Astrocyte (in vitro differentiated cells and primary cell): Measurements from ENCODE around the gene CFH.

Source experiments
- EZH2 ChIP-seq: IDR thresholded peaks from 2 replicates; pipeline ENCODE4 v1.6.1; 2012; ENCODE audit warnings: mild to moderate bottlenecking, low read length, inconsistent platforms; ENCODE audit not compliant: insufficient read depth
- TF ChIP-seq, protein P1 (sequence below): IDR thresholded peaks from 2 replicates; pipeline ENCODE4 v1.5.1; 2011; ENCODE audit warnings: low read depth, mild to moderate bottlenecking, inconsistent platforms, low read length, moderate library complexity; ENCODE audit not compliant: insufficient read depth

DNA sequence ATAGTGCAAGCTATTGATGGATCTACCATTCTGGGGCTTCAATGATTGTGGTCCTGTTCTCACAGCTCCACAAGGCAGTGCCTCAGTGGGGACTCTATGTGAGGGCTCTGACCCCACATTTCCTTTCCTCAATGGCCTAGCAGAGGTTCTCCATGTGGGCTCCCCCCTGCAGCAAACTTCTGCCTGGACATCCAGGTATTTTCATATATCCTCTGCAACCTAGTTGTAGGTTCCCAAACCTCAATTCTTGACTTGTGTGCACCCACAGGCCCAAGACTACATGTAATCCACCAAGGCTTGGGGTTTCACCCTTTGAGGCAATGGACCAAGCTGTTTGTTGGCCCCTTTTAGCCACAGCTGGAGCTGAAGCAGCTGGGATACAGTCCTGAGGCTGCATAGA lies 86.9 kb downstream of the CFH start:
- TF ChIP-seq, protein P1, sequence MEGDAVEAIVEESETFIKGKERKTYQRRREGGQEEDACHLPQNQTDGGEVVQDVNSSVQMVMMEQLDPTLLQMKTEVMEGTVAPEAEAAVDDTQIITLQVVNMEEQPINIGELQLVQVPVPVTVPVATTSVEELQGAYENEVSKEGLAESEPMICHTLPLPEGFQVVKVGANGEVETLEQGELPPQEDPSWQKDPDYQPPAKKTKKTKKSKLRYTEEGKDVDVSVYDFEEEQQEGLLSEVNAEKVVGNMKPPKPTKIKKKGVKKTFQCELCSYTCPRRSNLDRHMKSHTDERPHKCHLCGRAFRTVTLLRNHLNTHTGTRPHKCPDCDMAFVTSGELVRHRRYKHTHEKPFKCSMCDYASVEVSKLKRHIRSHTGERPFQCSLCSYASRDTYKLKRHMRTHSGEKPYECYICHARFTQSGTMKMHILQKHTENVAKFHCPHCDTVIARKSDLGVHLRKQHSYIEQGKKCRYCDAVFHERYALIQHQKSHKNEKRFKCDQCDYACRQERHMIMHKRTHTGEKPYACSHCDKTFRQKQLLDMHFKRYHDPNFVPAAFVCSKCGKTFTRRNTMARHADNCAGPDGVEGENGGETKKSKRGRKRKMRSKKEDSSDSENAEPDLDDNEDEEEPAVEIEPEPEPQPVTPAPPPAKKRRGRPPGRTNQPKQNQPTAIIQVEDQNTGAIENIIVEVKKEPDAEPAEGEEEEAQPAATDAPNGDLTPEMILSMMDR = no peak
- TF ChIP-seq EZH2 = no peak
